RKO (cell line): ENCODE data around the gene HOXD11.

Experiments used
- DNase-seq: peaks from one replicate; pipeline ENCODE4 v3.0.0-alpha.2; 2016; ENCODE audit warnings: low spot score

The HOXD11 gene

DNA sequence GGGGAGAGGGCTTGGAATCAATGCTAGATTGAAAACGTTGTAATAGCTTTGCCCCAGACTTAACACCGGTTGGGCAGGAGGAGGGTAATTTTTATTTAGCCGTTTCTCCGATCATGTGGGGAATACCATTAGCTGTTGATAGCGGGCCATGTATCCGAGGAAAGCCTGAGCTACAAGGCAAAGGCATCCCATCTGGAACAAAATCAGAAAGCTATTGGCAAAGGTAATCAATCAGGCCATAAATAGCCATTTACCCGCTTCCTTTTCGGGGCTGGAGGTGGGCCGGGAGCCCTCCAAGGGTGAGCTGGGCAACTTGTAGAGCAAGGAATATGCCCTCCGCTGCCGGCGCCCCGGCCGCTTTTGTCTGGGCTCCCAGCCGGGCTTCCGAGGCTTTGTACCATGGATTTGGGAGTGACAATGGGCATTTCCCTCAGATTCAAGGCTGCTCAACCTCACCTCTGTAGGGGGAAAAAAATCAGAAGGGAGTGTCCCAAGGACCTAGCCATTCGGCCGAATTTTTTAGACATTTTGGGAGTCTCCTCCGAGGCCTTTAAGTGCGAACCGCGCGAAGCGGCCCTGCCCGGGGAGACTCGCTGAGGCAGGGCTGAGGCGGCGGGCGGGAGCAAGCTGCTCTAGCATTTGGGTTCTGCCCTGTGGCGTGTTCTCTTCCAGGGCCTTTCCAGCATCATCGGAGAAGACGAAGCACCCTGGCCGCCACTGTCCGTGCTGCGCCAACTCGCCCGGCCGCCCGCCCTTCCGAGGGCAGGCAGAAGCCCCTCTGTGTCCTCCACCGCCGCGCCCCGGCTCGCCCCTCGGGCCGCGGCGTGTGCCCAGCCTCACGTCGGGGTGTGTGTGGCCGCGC is 14.3 kb downstream of the HOXD11 start:
- no peak for DNase-seq

DNA sequence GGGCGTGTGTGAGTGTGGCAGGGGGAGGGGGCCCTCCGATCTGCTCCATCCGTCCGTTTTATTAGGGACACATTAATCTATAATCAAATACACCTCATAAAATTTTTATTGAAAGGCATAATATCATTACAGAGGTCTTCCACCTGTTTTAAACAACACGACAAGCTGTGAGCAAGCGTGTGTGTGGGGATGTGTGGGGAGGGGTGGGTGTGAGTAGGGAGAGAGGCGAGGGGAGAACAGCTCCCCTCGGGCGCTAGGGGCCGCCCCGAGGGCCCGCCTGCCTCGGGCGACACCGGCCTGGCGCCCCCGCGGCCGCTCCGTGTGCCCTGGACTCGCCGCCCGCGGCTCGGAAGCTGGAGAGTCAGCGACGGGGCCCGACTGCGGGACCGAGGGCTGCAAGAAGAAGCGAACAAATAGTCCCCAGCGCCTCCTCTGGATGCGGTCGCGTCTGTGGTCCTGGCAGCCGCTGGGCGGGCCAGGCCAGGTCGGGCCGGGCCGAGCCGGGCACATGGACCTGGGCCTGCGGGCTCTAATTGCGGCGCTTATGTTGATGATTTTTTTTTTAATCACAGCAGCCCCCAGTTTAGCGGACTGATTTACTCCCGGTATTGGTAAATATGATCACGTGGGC is 15.1 kb downstream of the HOXD11 start:
- no peak for DNase-seq

DNA sequence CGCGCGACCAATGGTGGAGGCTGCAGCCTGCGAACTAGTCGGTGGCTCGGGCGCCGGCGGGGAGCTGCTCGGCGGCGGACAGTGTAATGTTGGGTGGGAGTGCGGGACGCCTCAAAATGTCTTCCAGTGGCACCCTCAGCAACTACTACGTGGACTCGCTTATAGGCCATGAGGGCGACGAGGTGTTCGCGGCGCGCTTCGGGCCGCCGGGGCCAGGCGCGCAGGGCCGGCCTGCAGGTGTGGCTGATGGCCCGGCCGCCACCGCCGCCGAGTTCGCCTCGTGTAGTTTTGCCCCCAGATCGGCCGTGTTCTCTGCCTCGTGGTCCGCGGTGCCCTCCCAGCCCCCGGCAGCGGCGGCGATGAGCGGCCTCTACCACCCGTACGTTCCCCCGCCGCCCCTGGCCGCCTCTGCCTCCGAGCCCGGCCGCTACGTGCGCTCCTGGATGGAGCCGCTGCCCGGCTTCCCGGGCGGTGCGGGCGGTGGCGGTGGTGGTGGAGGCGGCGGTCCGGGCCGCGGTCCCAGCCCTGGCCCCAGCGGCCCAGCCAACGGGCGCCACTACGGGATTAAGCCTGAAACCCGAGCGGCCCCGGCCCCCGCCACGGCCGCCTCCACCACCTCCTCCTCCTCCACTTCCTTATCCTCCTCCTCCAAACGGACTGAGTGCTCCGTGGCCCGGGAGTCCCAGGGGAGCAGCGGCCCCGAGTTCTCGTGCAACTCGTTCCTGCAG is 15.8 kb downstream of the HOXD11 start, which contains the start of gene HOXD9:
TSS of gene HOXD9 (plus strand) at position 37 of the 728 bp plus-strand sequence. CDS start at position 87, 50 bp downstream.
- peak; percentile 75 for DNase-seq

DNA sequence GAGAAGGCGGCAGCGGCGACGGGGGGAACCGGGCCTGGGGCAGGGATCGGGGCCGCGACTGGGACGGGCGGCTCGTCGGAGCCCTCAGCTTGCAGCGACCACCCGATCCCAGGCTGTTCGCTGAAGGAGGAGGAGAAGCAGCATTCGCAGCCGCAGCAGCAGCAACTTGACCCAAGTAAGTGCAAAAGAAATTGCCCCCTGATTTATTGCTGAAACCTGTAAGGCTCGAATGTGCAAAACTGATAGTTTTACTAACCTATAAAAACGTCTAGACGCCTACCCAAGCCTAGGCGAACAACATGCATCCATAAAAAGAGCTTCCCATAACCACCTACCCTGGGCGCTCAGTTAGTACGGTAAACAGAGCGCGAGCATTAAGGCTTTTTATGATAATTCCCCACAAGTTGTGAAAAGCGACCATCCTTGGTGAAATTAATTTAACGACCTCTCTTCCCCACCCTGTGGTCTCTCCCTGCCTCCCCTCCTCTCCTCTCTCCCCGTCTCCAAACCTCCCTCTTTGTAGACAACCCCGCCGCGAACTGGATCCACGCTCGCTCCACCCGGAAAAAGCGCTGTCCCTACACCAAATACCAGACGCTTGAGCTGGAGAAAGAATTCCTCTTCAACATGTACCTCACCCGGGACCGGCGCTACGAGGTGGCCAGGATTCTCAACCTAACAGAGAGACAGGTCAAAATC is 16.5 kb downstream of the HOXD11 start:
- peak; percentile 10 for DNase-seq

DNA sequence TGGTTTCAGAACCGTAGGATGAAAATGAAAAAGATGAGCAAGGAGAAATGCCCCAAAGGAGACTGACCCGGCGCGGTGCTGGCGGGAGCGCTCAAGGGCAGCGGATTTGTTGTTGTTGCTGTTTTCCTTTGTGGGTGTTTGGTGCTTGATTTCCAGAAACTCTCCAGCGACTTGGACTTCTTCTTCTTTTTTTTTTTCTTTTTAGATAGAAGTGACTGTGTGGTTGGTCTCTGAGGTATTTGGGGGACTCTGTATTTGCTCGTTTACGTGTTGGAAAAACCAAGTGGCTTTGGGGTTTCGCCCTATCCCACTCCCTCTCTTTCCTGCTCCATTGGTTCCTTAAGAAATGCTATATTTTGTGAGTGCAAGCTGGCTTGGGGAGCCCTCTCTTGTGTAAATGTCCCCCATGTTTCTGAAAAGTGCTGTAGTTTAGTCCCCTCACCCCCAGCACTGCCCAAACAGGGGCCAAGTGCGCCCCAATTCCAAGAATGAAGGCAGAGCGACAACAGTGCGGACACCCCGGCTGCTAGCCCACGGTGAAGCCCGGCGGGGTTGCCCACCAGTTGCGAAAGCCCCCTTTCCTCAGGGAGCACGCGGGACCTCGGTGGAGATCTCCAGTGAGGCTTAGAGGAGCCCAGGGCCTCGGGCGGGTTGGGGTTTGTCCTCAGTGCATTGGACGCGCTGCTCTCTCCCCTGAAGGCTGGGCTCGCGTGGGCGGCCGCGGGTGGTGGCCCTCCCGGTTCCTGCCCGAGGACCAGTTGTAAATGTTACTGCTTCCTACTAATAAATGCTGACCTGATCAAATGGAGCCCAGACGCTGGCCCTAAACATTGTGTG is 17.2 kb downstream of the HOXD11 start:
- DNase-seq: peak; percentile 3

DNA sequence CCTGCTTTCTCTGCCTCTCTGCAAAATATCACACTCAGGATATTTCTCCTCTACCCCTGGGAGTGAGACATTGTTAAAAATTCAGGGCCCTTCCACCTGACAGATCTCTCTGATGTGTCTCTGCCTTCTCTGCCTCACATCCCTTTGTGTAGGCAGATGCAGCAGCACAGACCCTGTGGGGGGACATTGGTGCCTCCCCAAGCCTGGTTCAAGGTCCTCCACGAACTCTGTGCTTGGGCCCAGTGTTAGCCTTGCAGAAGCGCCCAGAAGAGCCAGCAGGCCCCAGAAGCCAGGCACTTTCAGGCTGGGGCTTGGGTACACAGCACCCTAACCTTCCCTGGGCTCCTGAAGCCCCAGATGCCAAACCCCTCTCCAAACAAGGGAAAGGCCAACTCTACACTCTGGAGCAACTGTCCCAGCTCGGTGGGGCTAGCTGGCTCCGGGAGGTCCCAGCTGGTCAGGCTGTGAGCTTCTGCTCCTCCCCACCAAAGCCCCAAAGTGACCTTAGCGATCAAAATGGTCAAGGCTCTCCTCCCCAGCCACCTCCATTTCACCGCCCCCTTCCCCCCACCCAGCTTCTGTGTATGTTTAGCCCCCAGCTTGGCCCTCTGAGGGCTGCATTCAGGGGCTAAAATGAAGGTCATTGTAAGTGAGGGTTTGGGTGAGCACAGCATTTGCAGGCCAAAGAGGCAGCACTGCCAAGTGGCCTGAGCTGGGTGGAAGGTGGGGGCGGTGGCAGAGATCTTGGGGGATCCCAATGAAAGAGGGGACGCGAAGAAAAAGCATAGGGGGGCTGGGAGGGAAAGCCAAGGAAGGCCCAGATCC is 18.1 kb downstream of the HOXD11 start:
- no peak for DNase-seq

DNA sequence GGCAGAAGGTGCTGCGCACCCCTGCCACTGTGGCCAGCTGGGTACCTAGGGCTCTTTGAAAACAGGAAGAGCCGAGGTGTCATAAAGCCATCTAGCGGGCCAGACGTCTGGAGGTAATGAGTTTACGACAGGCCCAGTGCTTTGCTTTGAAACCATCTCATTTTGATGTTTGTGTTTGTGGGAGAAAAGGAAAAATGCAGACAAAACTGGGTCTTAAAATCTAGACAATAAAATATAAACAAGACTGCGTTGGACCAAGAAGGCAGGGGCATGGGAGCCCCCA is 18.6 kb downstream of the HOXD11 start:
- DNase-seq: no peak

DNA sequence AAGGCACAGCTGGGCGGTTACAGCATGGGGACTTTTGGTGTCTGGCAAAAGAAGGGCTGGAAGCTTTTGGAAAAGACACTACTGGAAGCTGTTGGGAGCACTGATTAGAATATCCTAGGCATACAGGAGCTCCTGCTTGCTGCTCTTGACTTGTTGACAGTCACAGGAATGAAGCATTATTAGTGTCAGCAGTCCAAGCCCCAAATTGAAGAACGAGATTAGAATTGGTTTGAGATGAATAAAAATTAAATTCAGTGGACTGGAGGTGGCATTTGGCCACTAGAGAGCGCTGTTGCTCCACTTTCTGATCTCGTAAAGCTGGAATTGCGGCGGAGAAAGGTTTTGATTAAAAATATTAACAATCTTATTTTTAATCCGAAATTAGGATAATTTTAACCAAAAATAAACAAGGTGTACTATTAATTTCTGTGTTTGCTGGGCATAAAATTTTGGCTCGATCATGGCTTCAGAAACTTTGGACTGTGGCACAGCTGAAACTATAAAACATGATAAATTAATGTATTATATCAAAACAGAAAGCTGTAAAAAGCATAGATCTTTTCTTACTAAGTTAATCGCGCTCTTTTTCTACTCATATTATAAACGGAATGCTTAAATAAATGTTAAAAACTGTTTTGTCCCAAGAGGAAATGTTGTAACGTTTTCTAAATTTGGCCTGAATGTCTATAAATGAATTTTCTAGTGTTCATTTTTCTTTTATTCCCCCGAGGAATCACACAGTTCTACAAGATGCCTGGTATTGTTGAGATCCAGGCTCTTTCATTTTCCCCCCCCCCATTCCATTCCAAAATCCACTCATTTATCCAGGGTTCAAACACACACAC is 20.1 kb downstream of the HOXD11 start:
- peak; percentile 69 for DNase-seq

DNA sequence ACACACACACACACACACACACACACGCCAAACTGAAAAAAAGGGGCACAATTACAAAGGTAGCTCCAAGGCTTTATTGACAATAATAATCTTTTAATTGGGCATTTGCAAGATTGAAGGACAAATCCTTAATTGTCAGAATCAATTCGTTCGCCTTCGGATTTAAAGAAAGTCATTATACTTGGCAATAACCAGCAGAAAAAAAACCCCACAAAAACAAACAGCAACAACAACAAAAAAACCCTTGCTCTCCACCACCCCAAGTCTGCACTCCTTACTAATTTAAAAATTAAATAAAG is 20.6 kb downstream of the HOXD11 start:
- DNase-seq: no peak

DNA sequence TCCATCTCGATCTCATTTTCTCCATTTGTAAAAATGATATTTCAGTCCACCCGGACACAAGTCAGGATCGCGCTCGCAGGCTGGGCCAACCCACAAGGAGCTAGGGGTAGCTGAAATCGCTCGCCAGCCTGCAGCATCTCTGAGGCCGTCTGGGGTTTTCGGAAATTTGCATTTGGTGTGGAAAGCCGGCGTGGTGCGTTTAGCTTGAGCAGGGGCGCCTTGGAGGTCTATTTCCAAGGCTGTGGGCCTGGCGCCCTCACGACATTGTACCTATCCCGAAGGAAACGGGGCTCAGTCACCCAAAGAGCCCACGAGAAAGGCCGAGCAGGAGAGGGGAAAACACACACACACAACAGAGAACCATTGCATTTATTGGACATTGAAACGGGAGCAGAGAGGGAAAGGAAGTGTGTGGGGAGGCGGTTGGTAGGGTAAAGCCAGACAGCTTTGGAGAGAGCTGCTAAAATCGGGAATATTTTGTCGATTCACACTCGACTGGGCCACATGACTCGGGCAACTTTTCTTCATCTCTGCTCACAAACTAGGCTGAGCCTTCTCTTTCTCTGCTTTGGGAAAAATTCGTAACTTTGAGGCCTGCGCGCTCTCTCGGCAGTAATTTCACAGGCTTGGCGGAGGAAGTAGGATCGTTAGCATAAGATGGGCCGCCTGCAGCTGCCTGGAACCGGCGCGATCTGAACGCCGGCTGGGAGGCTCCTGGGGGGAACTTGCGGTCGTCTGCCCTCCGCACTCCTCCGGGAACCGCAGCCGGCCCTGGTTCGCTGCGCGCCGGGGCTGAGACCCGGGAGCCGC is 21.3 kb downstream of the HOXD11 start:
- no peak for DNase-seq

DNA sequence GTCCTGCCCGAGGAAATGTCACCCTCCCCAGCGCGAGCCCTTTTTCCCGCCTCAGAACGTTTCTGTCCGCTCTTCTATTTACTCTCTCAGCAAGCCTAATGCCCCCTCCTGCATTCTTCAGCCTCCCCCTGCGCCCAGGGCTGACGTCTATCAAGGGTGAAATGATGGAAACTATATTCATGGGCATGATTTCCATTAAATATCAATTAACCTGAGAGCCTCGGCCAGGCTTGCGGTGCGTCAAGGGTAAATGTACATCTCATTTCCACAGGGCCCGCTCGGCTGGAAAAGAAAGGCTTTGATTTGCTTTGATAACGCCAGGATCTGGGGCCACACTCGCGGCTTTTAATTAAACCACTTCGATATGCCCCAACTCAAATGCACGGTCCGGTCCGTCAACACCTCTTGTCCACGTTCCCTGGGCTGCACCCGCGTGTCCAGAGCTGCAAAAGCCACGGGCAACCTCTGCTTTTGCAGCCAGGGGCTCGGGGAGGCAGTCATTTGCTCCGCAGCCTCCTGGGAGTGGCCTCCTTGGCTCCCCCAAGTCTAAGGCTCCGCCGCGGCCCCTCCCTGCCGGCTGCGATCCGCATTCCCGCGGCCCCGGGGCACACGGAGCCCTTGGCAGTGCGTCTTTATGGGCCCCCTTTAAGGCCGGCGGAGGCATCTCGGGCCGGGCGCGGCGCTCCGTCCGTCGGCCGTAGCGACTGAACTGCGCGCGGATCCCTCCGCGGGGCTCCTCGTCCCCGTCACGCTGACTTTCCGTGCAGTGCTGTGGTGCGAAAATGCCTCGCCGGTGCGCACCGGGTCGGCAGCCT is 22.1 kb downstream of the HOXD11 start, which contains the start of gene HOXD8:
TSS of gene HOXD8 (plus strand) at position 724 of the 815 bp plus-strand sequence. CDS start 662 bp downstream, outside the sequence.
- peak; percentile 79 for DNase-seq

DNA sequence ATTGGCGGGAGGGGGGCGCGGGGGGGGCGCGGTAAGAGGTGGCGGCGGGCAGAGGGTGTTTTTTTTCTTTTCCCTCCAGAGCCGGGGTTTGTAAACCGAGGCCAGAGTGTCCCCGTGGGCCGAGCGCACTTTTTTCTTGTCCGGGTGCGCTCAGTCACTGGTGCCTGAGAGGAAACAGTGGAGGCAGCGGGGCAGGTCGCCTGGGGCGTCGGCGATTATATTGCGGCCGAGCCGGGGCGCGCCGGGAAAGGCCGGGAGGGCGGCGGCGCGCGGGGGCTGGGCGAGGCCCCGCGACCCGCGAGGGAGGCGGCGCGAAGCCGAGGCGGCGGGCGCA is 22.7 kb downstream of the HOXD11 start:
- DNase-seq: peak; percentile 29

DNA sequence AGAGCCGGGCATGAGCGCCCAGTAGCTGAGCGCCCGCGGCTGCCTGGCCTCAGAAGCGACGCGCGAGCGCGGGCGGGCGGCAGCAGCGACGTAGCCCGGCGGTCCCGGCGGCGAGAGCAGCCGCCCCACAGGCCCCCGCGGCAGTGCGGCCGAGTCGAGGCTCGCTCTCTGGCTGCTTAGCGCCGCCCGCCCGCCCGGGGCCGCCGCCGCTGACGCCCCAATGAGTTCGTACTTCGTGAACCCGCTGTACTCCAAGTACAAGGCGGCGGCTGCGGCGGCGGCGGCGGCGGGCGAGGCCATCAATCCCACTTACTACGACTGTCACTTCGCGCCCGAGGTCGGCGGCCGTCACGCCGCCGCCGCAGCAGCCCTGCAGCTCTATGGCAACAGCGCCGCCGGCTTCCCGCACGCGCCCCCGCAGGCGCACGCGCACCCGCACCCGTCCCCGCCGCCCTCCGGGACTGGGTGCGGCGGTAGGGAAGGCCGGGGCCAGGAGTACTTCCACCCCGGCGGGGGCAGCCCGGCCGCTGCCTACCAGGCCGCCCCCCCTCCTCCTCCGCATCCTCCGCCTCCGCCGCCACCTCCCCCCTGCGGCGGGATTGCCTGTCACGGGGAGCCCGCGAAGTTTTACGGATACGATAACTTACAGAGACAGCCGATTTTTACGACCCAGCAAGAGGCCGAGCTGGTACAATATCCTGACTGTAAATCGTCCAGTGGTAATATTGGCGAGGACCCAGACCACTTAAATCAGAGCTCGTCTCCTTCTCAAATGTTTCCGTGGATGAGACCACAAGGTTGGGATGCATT is 23.3 kb downstream of the HOXD11 start:
- DNase-seq: peak; percentile 48

DNA sequence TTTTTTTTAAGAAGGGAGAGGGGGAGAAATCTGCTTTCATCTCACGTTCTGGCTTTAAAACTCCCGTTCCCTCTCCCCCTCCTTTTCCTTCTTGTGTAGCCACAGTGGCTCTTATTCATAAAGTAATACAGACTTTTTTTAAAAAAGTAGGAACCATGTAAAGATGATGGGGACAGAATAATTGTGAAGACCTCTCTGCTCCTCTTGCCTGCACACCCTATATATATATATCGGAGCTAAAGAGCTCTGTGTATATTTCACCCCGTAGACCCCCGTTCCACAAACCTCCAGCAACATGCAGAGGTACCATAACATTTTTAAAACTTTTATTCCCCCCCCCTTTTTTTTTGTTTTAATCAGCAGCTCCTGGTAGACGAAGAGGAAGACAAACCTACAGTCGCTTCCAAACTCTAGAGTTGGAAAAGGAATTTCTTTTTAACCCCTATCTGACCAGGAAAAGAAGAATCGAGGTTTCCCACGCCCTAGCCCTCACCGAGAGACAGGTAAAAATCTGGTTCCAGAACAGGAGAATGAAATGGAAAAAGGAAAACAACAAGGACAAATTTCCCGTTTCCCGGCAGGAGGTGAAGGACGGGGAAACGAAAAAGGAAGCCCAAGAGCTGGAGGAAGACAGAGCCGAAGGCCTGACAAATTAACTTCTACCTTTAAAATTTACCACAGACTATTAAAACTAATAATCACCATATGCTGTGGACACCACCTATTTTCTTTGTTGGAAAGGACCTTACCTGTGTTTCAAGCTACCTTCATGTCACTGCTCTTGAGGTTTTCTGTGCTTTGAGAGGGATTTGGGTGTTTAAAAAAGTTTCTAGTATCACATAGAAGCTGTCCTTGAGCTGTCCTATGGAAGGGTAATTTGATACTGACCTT is 24.1 kb downstream of the HOXD11 start:
- DNase-seq: peak; percentile 45

DNA sequence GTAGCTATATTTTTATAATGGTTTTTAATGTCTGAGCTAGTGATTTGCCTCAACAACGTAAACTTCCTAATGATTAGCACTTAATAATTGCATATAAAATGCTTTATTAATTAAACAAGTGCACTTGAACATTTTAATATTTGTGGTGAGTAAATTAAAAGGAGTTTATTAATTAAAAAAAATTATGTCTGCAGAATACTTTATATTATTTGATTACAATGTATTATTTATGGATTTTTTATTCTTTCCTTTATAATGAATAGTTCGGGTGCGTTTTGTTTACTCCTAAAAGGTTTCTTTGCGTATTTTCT is 24.7 kb downstream of the HOXD11 start:
- DNase-seq: no peak
